Epithelial cell of proximal tubule (primary cell): Measurements from ENCODE around the gene TSPYL6. TPM values are rescaled to one million over a fixed set of nuclear protein-coding genes. Genes with fewer than 3 reads are reported as not detected.

Experiments used
- DNase-seq: peaks from one replicate; pipeline ENCODE4 v3.0.0-alpha.2; 2011; ENCODE audit warnings: low read depth
- H3K4me3 ChIP-seq: 2 replicates; pipeline ENCODE4 v1.5.1; 2011; ENCODE audit warnings: low read depth, mild to moderate bottlenecking, low read length
- total RNA-seq: library from RNA; depleted of rRNA; stranded (reverse); fragments of >200 nt; gene quantifications from 2 replicates; pipeline ENCODE4 v1.2.3, GENCODE V29; 2015
- TF ChIP-seq, protein P1 (sequence below): conservative IDR thresholded peaks from 2 replicates; pipeline ENCODE4 v1.5.1; 2012; ENCODE audit warnings: low read depth, mild to moderate bottlenecking, low read length

The TSPYL6 gene
- total RNA-seq, 1 donor from 2014 or later = not detected

DNA sequence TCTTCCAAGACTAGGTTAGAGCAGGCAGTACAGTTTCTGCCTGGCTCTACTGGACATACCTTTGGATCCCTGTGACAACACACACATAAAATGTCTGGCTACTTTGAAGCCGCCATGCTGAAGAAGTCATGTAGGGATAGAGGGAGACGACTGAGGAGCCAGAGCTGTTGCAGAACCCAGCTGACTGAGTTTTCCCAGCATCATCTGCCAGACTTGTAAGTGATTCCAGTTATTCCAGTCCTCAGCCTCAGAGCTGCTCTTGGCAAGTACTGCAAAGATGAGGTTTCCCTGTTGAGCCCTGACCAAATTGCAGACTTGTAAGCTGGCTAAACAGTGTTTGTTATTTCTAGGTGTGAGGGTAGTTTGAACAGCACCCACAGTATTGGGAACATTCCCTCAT lies 31.5 kb upstream of the TSPYL6 start:
- no peak overlapping the region for H3K4me3 ChIP-seq
- TF ChIP-seq, protein P1, sequence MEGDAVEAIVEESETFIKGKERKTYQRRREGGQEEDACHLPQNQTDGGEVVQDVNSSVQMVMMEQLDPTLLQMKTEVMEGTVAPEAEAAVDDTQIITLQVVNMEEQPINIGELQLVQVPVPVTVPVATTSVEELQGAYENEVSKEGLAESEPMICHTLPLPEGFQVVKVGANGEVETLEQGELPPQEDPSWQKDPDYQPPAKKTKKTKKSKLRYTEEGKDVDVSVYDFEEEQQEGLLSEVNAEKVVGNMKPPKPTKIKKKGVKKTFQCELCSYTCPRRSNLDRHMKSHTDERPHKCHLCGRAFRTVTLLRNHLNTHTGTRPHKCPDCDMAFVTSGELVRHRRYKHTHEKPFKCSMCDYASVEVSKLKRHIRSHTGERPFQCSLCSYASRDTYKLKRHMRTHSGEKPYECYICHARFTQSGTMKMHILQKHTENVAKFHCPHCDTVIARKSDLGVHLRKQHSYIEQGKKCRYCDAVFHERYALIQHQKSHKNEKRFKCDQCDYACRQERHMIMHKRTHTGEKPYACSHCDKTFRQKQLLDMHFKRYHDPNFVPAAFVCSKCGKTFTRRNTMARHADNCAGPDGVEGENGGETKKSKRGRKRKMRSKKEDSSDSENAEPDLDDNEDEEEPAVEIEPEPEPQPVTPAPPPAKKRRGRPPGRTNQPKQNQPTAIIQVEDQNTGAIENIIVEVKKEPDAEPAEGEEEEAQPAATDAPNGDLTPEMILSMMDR = no peak
- DNase-seq = no peak

DNA sequence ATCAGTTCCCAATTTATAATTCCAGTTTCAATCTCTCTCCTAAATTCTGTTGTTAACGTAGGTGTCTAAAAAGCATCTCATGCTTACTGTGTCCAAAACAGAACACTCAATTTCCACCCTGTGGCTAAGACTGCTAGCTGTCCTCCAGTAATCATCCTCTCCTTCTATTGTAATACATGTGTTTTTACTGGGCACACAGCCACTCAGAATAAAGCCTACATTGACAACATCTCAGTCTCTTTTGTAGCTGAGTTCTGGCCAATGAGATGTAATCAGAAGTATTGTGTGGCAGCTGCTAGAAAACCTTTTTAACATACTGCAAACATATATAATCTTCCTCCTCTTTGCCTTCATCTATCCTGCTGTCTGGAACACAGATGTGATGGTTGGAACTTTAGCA lies 29.4 kb upstream of the TSPYL6 start:
- no peak overlapping the region for H3K4me3 ChIP-seq
- no peak for DNase-seq
- TF ChIP-seq, protein P1 = no peak

- no peak for DNase-seq
- no peak overlapping the region for H3K4me3 ChIP-seq
- TF ChIP-seq, protein P1 = no peak
These were observed 28.8 kb upstream of the TSPYL6 start for GRCh38 chr2:54284826-54285225.

- TF ChIP-seq, protein P1 = peak; percentile 43
These were observed 23.4 kb upstream of the TSPYL6 start for GRCh38 chr2:54279385-54279784.

DNA sequence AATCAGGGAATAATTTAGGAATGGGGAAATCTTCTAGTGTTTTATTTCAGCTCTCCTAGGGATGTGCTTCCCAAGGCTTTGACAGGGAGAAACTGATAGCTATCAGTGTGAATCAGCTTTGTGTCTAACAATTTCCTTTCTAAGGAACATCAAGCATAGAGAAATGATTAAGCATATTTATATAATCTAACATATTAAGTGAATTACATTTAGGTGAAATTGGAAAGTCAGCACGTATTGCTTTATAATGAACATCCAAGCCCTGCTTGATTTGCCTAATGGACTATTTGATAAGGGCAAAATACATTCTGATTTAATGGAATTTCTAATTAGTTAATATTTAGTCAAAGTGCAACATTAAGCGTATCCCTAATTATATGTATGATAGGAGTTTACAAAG lies 19.5 kb upstream of the TSPYL6 start:
- DNase-seq = no peak
- no peak overlapping the region for H3K4me3 ChIP-seq
- TF ChIP-seq, protein P1 = no peak

More at GRCh38 chr2:54279385-54279784, 23.4 kb upstream of the TSPYL6 start:
- no peak overlapping the region for H3K4me3 ChIP-seq
- no peak for DNase-seq

DNA sequence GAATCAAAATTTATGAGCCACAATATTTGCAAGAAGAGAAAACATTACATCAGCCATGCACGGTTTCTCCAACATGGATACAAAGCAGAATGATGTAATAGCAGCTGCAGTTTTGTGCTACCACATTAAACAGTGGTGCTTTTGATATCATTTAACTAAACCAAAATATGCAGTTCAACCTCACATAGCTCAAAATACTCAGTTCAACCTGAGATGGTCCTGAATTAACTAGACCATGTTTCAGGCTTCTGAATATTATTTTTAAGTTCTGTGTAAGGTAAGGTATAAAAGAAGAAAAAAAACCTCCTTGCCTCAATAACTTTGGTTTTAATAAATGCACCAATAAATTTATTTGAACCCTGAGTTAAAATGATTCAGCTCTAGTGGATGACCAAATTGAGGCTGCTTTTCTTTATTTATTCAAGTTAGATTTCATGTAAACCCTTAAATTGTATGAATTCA lies 18.8 kb upstream of the TSPYL6 start:
- TF ChIP-seq, protein P1 = no peak
- H3K4me3 ChIP-seq = no peak overlapping the region
- DNase-seq = no peak

DNA sequence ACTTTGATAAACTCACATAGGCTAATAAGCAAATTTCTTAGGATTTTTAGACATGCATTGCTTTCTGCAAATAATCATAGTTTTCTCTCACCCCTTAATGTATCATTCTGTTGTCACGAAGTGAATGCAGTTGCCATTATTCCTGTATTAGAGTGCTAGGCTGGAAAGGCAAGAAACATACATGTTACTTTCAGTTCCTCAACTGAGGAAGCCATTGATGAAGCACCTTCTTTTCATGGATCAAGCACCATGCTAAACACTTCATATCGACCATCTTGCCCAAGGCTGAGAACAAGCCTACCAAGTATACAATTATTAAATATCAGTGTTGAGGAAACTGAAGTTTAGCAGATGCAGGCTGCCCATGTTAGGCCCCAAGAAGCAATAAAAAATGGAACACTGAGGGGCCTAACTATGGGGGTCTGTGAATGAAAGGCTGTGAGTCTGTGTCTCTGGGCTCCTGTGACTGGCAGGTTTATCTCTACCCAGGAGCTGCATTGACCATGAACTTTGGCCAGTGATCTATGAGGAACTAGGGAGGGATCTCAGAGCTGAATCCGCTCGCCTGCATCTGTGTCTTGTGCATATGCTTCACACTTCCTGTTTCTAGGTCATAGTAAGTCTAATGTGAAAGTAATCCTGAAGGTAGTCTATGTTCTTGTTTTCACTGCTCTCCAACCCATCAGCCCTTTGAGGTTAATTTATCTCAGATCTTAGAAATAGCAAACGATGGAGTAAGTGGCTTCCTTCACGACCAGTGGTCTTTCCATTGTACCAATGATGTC lies 16.0 kb upstream of the TSPYL6 start:
- no peak for DNase-seq
- H3K4me3 ChIP-seq = no peak overlapping the region
- TF ChIP-seq, protein P1 = no peak
